Naive thymus-derived CD4-positive, alpha-beta T cell (primary cell): Measurements from ENCODE around the gene LAGE3. TPM values are rescaled to one million over a fixed set of nuclear protein-coding genes. Genes with fewer than 3 reads are reported as not detected.

Experiments used
- ATAC-seq: fragments of 150-1000 bp; cut with Tn5 transposase; 2 replicates; pipeline ENCODE4 v1.10.0; 2021; ENCODE audit warnings: mild to moderate bottlenecking, moderate library complexity
- CTCF ChIA-PET: fragments of 350-600 bp; sonication (Branson Sonifier 250); formaldehyde crosslinking; loops from one replicate; lab custom pipeline; 2021; ENCODE audit warnings: antibody characterized with exemption; lab: Charles Lee
- POLR2A ChIA-PET: fragments of 350-600 bp; sonication (Branson Sonifier 250); formaldehyde crosslinking; loops from one replicate; lab custom pipeline; 2021; ENCODE audit warnings: antibody characterized with exemption, inconsistent platforms; lab: Charles Lee
- DNase-seq, 9 donors: peaks; one replicate each; pipeline versions ENCODE4 v3.0.0 to v3.0.0-alpha.2; 2020 to 2022; ENCODE audit warnings: mixed read lengths in 1 of 9
- H3K27ac ChIP-seq: one replicate; pipeline ENCODE4 v1.7.0; 2013; ENCODE audit warnings: mild to moderate bottlenecking, low read depth, low read length, moderate library complexity
- H3K27me3 ChIP-seq, 2 donors: one replicate each; pipeline ENCODE4 v1.7.0; 2013; ENCODE audit warnings: low read length in 2 of 2, mild to moderate bottlenecking in 2 of 2, moderate library complexity in 2 of 2; ENCODE audit not compliant: control insufficient read depth in 2 of 2, insufficient read depth in 2 of 2
- H3K36me3 ChIP-seq, 3 experiments: 1 replicate in 2 of 3; 2 replicates in 1 of 3; pipeline ENCODE4 v1.7.0; 2013; ENCODE audit warnings: low read length in 3 of 3, mild to moderate bottlenecking in 3 of 3, moderate library complexity in 1 of 3; ENCODE audit not compliant: insufficient read depth in 3 of 3, control insufficient read depth in 2 of 3
- H3K4me1 ChIP-seq, 2 donors: one replicate each; pipeline ENCODE4 v1.7.0; 2013; ENCODE audit warnings: low read length in 2 of 2, mild to moderate bottlenecking in 2 of 2, moderate library complexity in 1 of 2; ENCODE audit not compliant: control insufficient read depth in 2 of 2, insufficient read depth in 2 of 2
- H3K4me3 ChIP-seq: 2 replicates; pipeline ENCODE4 v1.7.0; 2013; ENCODE audit warnings: mild to moderate bottlenecking, low read length
- H3K9me3 ChIP-seq, 3 experiments: 1 replicate in 2 of 3; 2 replicates in 1 of 3; pipeline ENCODE4 v1.7.0; 2013; ENCODE audit warnings: low read length in 3 of 3; ENCODE audit not compliant: control insufficient read depth in 2 of 3
- H3K27ac Mint-ChIP-seq, 9 donors: one replicate each; pipeline ENCODE4 v1.8.0; 2020 to 2022; ENCODE audit warnings: mixed read lengths in 9 of 9, mild to moderate bottlenecking in 8 of 9, moderate library complexity in 5 of 9, inconsistent platforms in 2 of 9
- H3K27me3 Mint-ChIP-seq, 5 donors: one replicate each; pipeline ENCODE4 v1.8.0; 2021 to 2022; ENCODE audit warnings: mixed read lengths in 5 of 5, mild to moderate bottlenecking in 1 of 5
- H3K36me3 Mint-ChIP-seq, 5 donors: one replicate each; pipeline ENCODE4 v1.8.0; 2020 to 2022; ENCODE audit warnings: mixed read lengths in 5 of 5, mild to moderate bottlenecking in 3 of 5, inconsistent platforms in 1 of 5
- H3K4me1 Mint-ChIP-seq, 7 donors: one replicate each; pipeline ENCODE4 v1.8.0; 2020 to 2022; ENCODE audit warnings: mixed read lengths in 7 of 7, mild to moderate bottlenecking in 3 of 7, inconsistent platforms in 1 of 7
- H3K4me3 Mint-ChIP-seq, 10 donors: one replicate each; pipeline ENCODE4 v1.8.0; 2020 to 2022; ENCODE audit warnings: mild to moderate bottlenecking in 10 of 10, mixed read lengths in 10 of 10, moderate library complexity in 6 of 10, inconsistent platforms in 2 of 10
- H3K9me3 Mint-ChIP-seq, 11 donors: one replicate each; pipeline ENCODE4 v1.8.0; 2020 to 2022; ENCODE audit warnings: mixed read lengths in 11 of 11, mild to moderate bottlenecking in 4 of 11, inconsistent platforms in 1 of 11, moderate library complexity in 1 of 11
- intact Hi-C, 2 donors: fragments of 100-400 bp; cut with micrococcal nuclease; formaldehyde crosslinking; loops; one replicate each; pipeline ENCODE4 v1.15.1; 2023
- polyA plus RNA-seq, 2 donors: library from polyadenylated mRNA; unstranded; fragments of 300-500 nt; fragmentation: Illumina TruSeq; gene quantifications; one replicate each; pipeline ENCODE4 v1.2.3, GENCODE V29; 2021
- total RNA-seq, 6 experiments: library from RNA in 5 of 6; stranded (reverse) in 5 of 6; gene quantifications; 1 replicate in 5 of 6; 2 replicates in 1 of 6; pipeline ENCODE4 v1.2.3 and lab custom pipeline; 2021 to 2026

LAGE3 gene
- total and polyA plus RNA-seq, 7 experiments from 2014 or later = 11.6 to 85.1 (median 21.2) TPM

DNA sequence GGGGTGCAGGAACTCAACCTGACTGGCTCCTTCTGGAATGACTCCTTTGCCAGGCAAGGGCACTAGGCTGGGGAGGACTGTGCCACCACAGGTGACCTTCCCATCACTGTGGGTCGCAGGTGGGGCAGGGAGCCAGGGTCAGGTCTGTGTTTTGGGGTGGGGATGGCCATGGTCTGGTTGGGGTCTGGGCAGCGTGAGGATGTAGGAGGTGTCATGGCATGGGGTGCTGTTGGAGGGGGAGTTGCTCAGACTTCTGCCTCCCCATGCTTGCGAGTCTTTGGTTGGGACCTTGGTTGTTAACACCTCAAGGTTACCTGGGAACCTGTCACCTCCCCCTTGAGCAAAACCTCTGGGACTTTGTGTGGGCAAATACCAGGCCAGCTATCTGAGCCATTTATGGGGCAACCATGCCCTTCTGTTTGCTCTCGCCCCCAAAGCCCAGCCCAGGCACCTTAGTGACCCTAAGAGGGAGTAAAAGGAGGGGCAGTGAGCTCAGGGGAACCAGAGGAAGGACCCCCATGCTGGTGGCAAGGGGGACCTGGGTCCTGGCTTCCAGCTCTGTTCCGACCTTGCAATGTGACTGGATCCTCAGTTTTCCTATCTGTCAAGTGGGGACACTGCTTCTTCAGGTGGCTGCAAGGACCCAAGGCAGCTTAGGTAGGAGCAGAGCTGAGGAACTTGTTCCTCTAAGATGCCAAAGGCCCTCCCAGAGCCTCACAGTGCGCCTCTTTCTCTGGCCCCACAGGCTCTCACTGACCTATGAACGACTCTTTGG, 44.5 kb downstream of the LAGE3 start:
- H3K27ac Mint-ChIP-seq = peak overlapping the region in 1 of 9 donors; percentile 75
- ATAC-seq = no peak
- Histone ChIP-seq H3K27me3 (no peaks in the 10 kb centered on the region), H3K36me3 (peaks cover 0 to 25% (median 0%) of the 10 kb centered on the region in 3 experiments), H3K4me1 (peaks cover 0 to 2% of the 10 kb centered on the region in 2 donors), H3K27ac (no peak overlapping the region), H3K9me3 (no peaks in the 10 kb centered on the region), H3K4me3 (no peak overlapping the region)
- peaks cover 7 to 31% (median 21%) of the 10 kb centered on the region in 7 donors for H3K4me1 Mint-ChIP-seq
- POLR2A ChIA-PET = interaction anchor here (1.4 kb wide), 2 partner anchors 11 to 22 kb away, joined by 3 to 5 read pairs; no protein-coding TSS in a partner anchor
- peaks cover 0 to 8% (median 0%) of the 10 kb centered on the region in 5 donors for H3K36me3 Mint-ChIP-seq
- no peaks in the 10 kb centered on the region for H3K27me3 Mint-ChIP-seq
- no peak overlapping the region for H3K4me3 Mint-ChIP-seq
- peaks cover 0 to 3% (median 0%) of the 10 kb centered on the region in 11 donors for H3K9me3 Mint-ChIP-seq
- CTCF ChIA-PET = interaction anchor here (0.6 kb wide), 1 partner anchor 72 kb away, joined by 4 read pairs; no protein-coding TSS in a partner anchor
- no peak for DNase-seq
- intact Hi-C loops = loop anchor here in 1 of 2 donors (5.0 kb wide), 1 partner anchor 37 kb away; the partner anchor contains the start of gene RPL10

DNA sequence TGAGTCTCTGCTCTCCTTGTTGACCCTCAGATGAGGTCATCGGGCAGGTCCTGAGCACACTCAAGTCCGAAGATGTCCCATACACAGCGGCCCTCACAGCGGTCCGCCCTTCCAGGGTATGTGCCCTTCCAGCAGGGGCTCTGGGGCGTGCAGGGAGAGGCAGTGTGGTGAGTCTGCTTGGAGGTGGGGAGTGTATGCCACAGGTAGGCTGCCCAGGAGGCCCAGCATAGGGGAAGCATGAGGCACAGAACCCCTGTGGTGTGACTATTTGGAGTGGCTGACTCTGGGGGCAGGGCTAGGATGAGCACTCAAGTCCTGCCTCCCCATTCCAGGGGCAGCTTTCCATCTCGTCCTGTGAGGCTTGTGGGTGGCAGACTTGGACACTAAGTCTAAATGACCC, 45.5 kb downstream of the LAGE3 start:
- DNase-seq (no peak), ATAC-seq (no peak)
- peaks cover 0 to 4% of the 10 kb centered on the region in 2 donors for H3K4me1 ChIP-seq
- peaks cover 7 to 31% (median 26%) of the 10 kb centered on the region in 7 donors for H3K4me1 Mint-ChIP-seq
- H3K9me3 Mint-ChIP-seq = peaks cover 0 to 3% (median 0%) of the 10 kb centered on the region in 11 donors
- no peaks in the 10 kb centered on the region for H3K27me3 Mint-ChIP-seq
- CTCF ChIA-PET = interaction anchor here (0.6 kb wide), 1 partner anchor 1202 kb away, joined by 3 read pairs; no protein-coding TSS in a partner anchor
- no peaks in the 10 kb centered on the region for H3K9me3 ChIP-seq
- H3K4me3 Mint-ChIP-seq = no peak overlapping the region
- peaks cover 0 to 25% (median 0%) of the 10 kb centered on the region in 3 experiments for H3K36me3 ChIP-seq
- H3K27ac ChIP-seq = no peak overlapping the region
- peak overlapping the region in 1 of 9 donors; percentile 26 for H3K27ac Mint-ChIP-seq
- H3K36me3 Mint-ChIP-seq = peaks cover 0 to 7% (median 0%) of the 10 kb centered on the region in 5 donors
- H3K27me3 ChIP-seq = no peaks in the 10 kb centered on the region
- intact Hi-C loops = no loop called here
- POLR2A ChIA-PET = interaction anchor here (1.0 kb wide), 1 partner anchor 45 kb away, joined by 3 read pairs; no protein-coding TSS in a partner anchor
- no peak overlapping the region for H3K4me3 ChIP-seq

DNA sequence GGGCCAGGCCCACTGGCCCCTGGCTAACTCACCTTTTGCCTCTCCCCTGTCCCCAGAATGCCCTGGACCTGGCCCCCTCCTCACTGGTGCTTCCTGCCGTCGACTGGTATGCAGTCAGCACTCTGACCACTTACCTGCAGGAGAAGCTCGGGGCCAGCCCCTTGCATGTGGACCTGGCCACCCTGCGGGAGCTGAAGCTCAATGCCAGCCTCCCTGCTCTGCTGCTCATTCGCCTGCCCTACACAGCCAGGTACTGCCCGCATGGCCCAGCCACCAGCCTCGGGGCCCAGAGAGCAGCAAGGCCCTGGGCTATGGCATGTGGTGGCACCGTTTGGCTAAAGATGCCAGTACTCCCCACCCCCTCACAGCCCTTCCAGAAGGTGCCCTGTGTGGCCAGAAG, 46.9 kb downstream of the LAGE3 start:
- Mint-ChIP-seq H3K27me3 (no peaks in the 10 kb centered on the region), H3K27ac (no peak overlapping the region), H3K4me3 (peak overlapping the region in 1 of 10 donors; percentile 51), H3K36me3 (peaks cover 0 to 8% (median 0%) of the 10 kb centered on the region in 5 donors), H3K4me1 (peaks cover 7 to 32% (median 26%) of the 10 kb centered on the region in 7 donors), H3K9me3 (peaks cover 0 to 3% (median 0%) of the 10 kb centered on the region in 11 donors)
- POLR2A ChIA-PET = interaction anchor here (1.1 kb wide), 1 partner anchor 53 kb away, joined by 4 read pairs; no protein-coding TSS in a partner anchor
- ATAC-seq = no peak
- H3K27me3 ChIP-seq = no peaks in the 10 kb centered on the region
- intact Hi-C loops = no loop called here
- DNase-seq = no peak
- H3K36me3 ChIP-seq = peaks cover 0 to 25% (median 0%) of the 10 kb centered on the region in 3 experiments
- peaks cover 0 to 4% of the 10 kb centered on the region in 2 donors for H3K4me1 ChIP-seq
- H3K9me3 ChIP-seq = no peaks in the 10 kb centered on the region
- H3K4me3 ChIP-seq = no peak overlapping the region
- no peak overlapping the region for H3K27ac ChIP-seq
- CTCF ChIA-PET = interaction anchor here (0.8 kb wide), 1 partner anchor 84 kb away, joined by 3 read pairs; no protein-coding TSS in a partner anchor

DNA sequence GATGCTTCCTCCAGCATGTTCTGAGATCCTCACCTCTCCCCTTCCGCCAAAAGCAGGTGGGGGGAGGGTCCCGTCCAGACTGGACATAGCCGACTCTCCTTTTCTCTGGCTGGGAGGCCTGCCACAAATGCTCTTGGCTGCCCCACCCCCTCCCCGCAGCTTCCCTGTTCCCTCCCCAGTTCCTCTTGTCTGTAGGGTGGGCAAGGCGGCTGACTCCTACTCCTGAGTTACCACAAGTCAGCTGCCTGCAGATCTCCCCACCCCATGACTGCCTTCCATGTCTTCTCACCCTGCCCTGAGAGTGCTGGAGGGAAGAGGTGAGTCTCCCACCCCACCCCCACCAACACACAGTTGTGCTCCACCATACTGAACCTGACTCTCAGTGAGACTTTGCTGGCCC, 47.7 kb downstream of the LAGE3 start:
- H3K27me3 Mint-ChIP-seq = no peaks in the 10 kb centered on the region
- H3K9me3 Mint-ChIP-seq = peaks cover 0 to 3% (median 0%) of the 10 kb centered on the region in 11 donors
- peak overlapping the region in 1 of 10 donors; percentile 9 for H3K4me3 Mint-ChIP-seq
- Histone ChIP-seq H3K27me3 (no peaks in the 10 kb centered on the region), H3K4me1 (peaks cover 0 to 4% of the 10 kb centered on the region in 2 donors), H3K9me3 (no peaks in the 10 kb centered on the region), H3K4me3 (no peak overlapping the region), H3K27ac (no peak overlapping the region), H3K36me3 (peaks cover 0 to 22% (median 0%) of the 10 kb centered on the region in 3 experiments)
- H3K27ac Mint-ChIP-seq = peak overlapping the region in 1 of 9 donors; percentile 18
- ATAC-seq = no peak
- POLR2A ChIA-PET = interaction anchor here (1.1 to 3.0 kb wide), 2 partner anchors 53 to 54 kb away, joined by 4 to 8 read pairs; no protein-coding TSS in a partner anchor
- intact Hi-C loops = no loop called here
- peaks cover 0 to 8% (median 0%) of the 10 kb centered on the region in 5 donors for H3K36me3 Mint-ChIP-seq
- CTCF ChIA-PET = no interaction called here
- H3K4me1 Mint-ChIP-seq = peaks cover 7 to 36% (median 26%) of the 10 kb centered on the region in 7 donors
- no peak for DNase-seq

DNA sequence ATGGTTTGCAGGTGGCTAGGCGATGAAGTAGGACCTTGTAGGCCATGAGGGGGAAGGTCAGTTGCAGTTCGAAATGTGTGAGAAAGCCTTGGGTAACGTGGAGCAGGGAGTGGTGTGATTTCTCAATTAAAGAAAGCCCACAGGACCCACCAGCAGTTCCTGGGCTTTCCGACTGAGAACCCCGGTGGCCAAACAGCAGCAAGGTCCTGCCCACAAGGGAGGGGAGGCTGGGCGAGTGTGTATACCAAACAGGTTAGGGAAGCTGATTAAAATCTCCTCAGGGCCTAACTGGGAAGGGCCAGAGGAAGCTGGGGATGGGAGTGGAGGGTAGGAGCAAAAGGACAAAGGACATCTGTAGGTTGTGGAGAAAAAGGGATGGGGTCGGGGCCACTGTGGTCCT, 48.2 kb downstream of the LAGE3 start:
- Histone ChIP-seq H3K36me3 (peaks cover 0 to 22% (median 0%) of the 10 kb centered on the region in 3 experiments), H3K27me3 (no peaks in the 10 kb centered on the region), H3K4me3 (no peak overlapping the region), H3K27ac (no peak overlapping the region), H3K9me3 (no peaks in the 10 kb centered on the region), H3K4me1 (peaks cover 0 to 4% of the 10 kb centered on the region in 2 donors)
- ATAC-seq (no peak), DNase-seq (no peak)
- intact Hi-C loops = no loop called here
- POLR2A ChIA-PET = interaction anchor here (3.0 kb wide), 1 partner anchor 53 kb away, joined by 8 read pairs; no protein-coding TSS in a partner anchor
- Mint-ChIP-seq H3K36me3 (peaks cover 0 to 8% (median 0%) of the 10 kb centered on the region in 5 donors), H3K9me3 (peaks cover 0 to 1% (median 0%) of the 10 kb centered on the region in 11 donors), H3K27me3 (no peaks in the 10 kb centered on the region), H3K4me3 (peak overlapping the region in 2 of 10 donors; percentile 33 to 80), H3K27ac (peak overlapping the region in 6 of 9 donors; percentile 12 to 79 (median 36)), H3K4me1 (peaks cover 7 to 33% (median 21%) of the 10 kb centered on the region in 7 donors)
- CTCF ChIA-PET = interaction anchor here (0.6 kb wide), 1 partner anchor 59 kb away, joined by 3 read pairs; no protein-coding TSS in a partner anchor

DNA sequence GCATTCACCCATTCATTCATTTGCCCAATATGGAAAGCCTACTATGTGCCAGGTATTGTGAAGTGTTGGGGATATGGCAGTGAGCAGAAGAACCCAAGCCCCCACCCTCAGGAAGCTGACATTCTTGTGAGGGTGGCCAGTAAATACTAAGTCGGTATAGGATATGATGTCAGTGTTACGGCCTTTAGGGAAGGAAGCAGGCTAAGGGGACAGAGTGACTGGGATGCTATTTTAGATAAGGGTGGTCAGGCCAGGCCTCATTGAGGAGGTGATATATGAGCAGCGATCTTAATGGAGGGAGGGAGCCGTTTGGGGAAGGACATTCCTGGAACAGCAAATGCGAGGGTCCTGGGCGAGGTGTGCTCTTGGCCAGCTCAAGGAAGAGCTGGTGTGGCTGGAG, 48.6 kb downstream of the LAGE3 start:
- no peak overlapping the region for H3K4me3 ChIP-seq
- Mint-ChIP-seq H3K9me3 (peaks cover 0 to 1% (median 0%) of the 10 kb centered on the region in 11 donors), H3K27me3 (no peaks in the 10 kb centered on the region), H3K36me3 (peaks cover 0 to 8% (median 0%) of the 10 kb centered on the region in 5 donors), H3K4me1 (peaks cover 7 to 31% (median 21%) of the 10 kb centered on the region in 7 donors), H3K4me3 (peak overlapping the region in 4 of 10 donors; percentile 12 to 80 (median 40)), H3K27ac (peak overlapping the region in 6 of 9 donors; percentile 15 to 79 (median 52))
- intact Hi-C loops = no loop called here
- ChIA-PET CTCF (interaction anchor here (0.6 to 1.6 kb wide), 2 partner anchors 57 to 59 kb away, joined by 3 to 5 read pairs; no protein-coding TSS in a partner anchor), POLR2A (interaction anchor here (3.0 kb wide), 1 partner anchor 54 kb away, joined by 8 read pairs; no protein-coding TSS in a partner anchor)
- DNase-seq = no peak
- H3K36me3 ChIP-seq = peaks cover 0 to 22% (median 0%) of the 10 kb centered on the region in 3 experiments
- peaks cover 0 to 4% of the 10 kb centered on the region in 2 donors for H3K4me1 ChIP-seq
- no peaks in the 10 kb centered on the region for H3K9me3 ChIP-seq
- no peak for ATAC-seq
- H3K27ac ChIP-seq = no peak overlapping the region
- H3K27me3 ChIP-seq = no peaks in the 10 kb centered on the region
